NOMO-1 (cell line): ENCODE measurements around the gene GASK1A.

Source experiments
- DNase-seq, 2 experiments: peaks; one replicate each; lab custom pipeline; 2025; ENCODE audit not compliant: unreplicated experiment in 2 of 2; lab: John Stamatoyannopoulos, UW

The GASK1A gene

GRCh38 chr3:43012174-43012573 is 33.1 kb downstream of the GASK1A start:
- DNase-seq, result no peak

GRCh38 chr3:43013256-43013655 is 34.1 kb downstream of the GASK1A start:
- no peak for DNase-seq

- no peak for DNase-seq
Observed at GRCh38 chr3:43013743-43014155, 34.6 kb downstream of the GASK1A start.

GRCh38 chr3:43014241-43014640 is 35.1 kb downstream of the GASK1A start:
- DNase-seq, result no peak

- DNase-seq, result no peak
Observed at GRCh38 chr3:43014956-43015355, 35.8 kb downstream of the GASK1A start.

GRCh38 chr3:43015572-43015971 is 36.5 kb downstream of the GASK1A start:
- DNase-seq, result no peak

- DNase-seq, result no peak
Observed at GRCh38 chr3:43015991-43016865, 37.1 kb downstream of the GASK1A start.

- DNase-seq, result no peak
Observed at GRCh38 chr3:43017004-43017403, 37.9 kb downstream of the GASK1A start.

- no peak for DNase-seq
Observed at GRCh38 chr3:43017593-43018195, 38.6 kb downstream of the GASK1A start.

- no peak for DNase-seq
Observed at GRCh38 chr3:43018246-43018645, 39.1 kb downstream of the GASK1A start.

GRCh38 chr3:43019006-43019809 is 40.1 kb downstream of the GASK1A start:
- DNase-seq, result no peak

GRCh38 chr3:43019826-43020225 is 40.7 kb downstream of the GASK1A start:
- DNase-seq, result no peak

GRCh38 chr3:43021186-43021585 is 42.1 kb downstream of the GASK1A start:
- DNase-seq, result no peak

GRCh38 chr3:43022121-43022520 is 43.0 kb downstream of the GASK1A start:
- no peak for DNase-seq

- no peak for DNase-seq
Observed at GRCh38 chr3:43023066-43023465, 44.0 kb downstream of the GASK1A start.

- DNase-seq, result no peak
Observed at GRCh38 chr3:43023746-43024145, 44.6 kb downstream of the GASK1A start.

GRCh38 chr3:43024181-43024885 is 45.2 kb downstream of the GASK1A start:
- peak; percentile 78 to 92 for DNase-seq

- no peak for DNase-seq
Observed at GRCh38 chr3:43025423-43025822, 46.3 kb downstream of the GASK1A start.

GRCh38 chr3:43028001-43028400 is 48.9 kb downstream of the GASK1A start:
- no peak for DNase-seq

- no peak for DNase-seq
Observed at GRCh38 chr3:43028678-43029490, 49.8 kb downstream of the GASK1A start.
